HG03571 (cell line): ENCODE results near the gene ZNF74.

ENCODE experiments used
- ATAC-seq: cut with Tn5 transposase; IDR thresholded peaks from one replicate; pipeline ENCODE4 v1.9.1; 2021; ENCODE audit not compliant: unreplicated experiment

The ZNF74 gene

GRCh38 chr22:20418211-20418788 is 24.3 kb downstream of the ZNF74 start:
- ATAC-seq: no peak

- ATAC-seq: no peak
Observed at GRCh38 chr22:20419664-20419951, 25.7 kb downstream of the ZNF74 start.

- no peak for ATAC-seq
Observed at GRCh38 chr22:20420157-20420842, 26.3 kb downstream of the ZNF74 start.

- ATAC-seq: no peak
Observed at GRCh38 chr22:20421507-20421874, 27.5 kb downstream of the ZNF74 start.

- ATAC-seq: no peak
Observed at GRCh38 chr22:20422271-20423007, 28.5 kb downstream of the ZNF74 start.

GRCh38 chr22:20423008-20423905 is 29.3 kb downstream of the ZNF74 start:
- no peak for ATAC-seq

- ATAC-seq: no peak
Observed at GRCh38 chr22:20423906-20424551, 30.1 kb downstream of the ZNF74 start.

- ATAC-seq: no peak
Observed at GRCh38 chr22:20424568-20424931, 30.6 kb downstream of the ZNF74 start.

- ATAC-seq: no peak
Observed at GRCh38 chr22:20424932-20425565, 31.1 kb downstream of the ZNF74 start.

GRCh38 chr22:20425566-20426258 is 31.8 kb downstream of the ZNF74 start:
- no peak for ATAC-seq

GRCh38 chr22:20426259-20426615 is 32.3 kb downstream of the ZNF74 start:
- no peak for ATAC-seq

GRCh38 chr22:20427104-20427944 is 33.4 kb downstream of the ZNF74 start:
- no peak for ATAC-seq

GRCh38 chr22:20427945-20428417 is 34.0 kb downstream of the ZNF74 start:
- ATAC-seq: no peak

GRCh38 chr22:20428496-20429253 is 34.7 kb downstream of the ZNF74 start:
- no peak for ATAC-seq

- no peak for ATAC-seq
Observed at GRCh38 chr22:20429254-20430100, 35.5 kb downstream of the ZNF74 start.

GRCh38 chr22:20430101-20430719 is 36.3 kb downstream of the ZNF74 start:
- ATAC-seq: no peak
